Activated CD8-positive, alpha-beta memory T cell treated with anti-CD3 and anti-CD28 coated beads for 48 hours (primary cell): ENCODE measurements around the gene PLXNB2.

Experiments
- DNase-seq, 3 experiments: peaks; one replicate each; pipeline ENCODE4 v3.0.0-alpha.2; 2020; ENCODE audit warnings: low read depth in 2 of 3, low spot score in 2 of 3

PLXNB2 gene

GRCh38 chr22:50299785-50300619 lies 7.4 kb downstream of the PLXNB2 start:
- no peak for DNase-seq

- no peak for DNase-seq
Measured at GRCh38 chr22:50298937-50299784, 8.3 kb downstream of the PLXNB2 start.

GRCh38 chr22:50298266-50298637 lies 9.2 kb downstream of the PLXNB2 start:
- DNase-seq: no peak

GRCh38 chr22:50297510-50298265 lies 9.8 kb downstream of the PLXNB2 start:
- DNase-seq: no peak

- DNase-seq: no peak
Measured at GRCh38 chr22:50296658-50297490, 10.6 kb downstream of the PLXNB2 start.

- DNase-seq: no peak
Measured at GRCh38 chr22:50294319-50294656, 13.2 kb downstream of the PLXNB2 start.

GRCh38 chr22:50293441-50294318 lies 13.8 kb downstream of the PLXNB2 start:
- DNase-seq: no peak

GRCh38 chr22:50292643-50293440 lies 14.6 kb downstream of the PLXNB2 start:
- no peak for DNase-seq

GRCh38 chr22:50289942-50290630 lies 17.4 kb downstream of the PLXNB2 start:
- no peak for DNase-seq

GRCh38 chr22:50289151-50289941 lies 18.1 kb downstream of the PLXNB2 start:
- DNase-seq: no peak

- no peak for DNase-seq
Measured at GRCh38 chr22:50287731-50288130, 19.7 kb downstream of the PLXNB2 start.

- no peak for DNase-seq
Measured at GRCh38 chr22:50286701-50287318, 20.6 kb downstream of the PLXNB2 start.

- DNase-seq: no peak
Measured at GRCh38 chr22:50286275-50286674, 21.2 kb downstream of the PLXNB2 start.

GRCh38 chr22:50285568-50286229 lies 21.7 kb downstream of the PLXNB2 start:
- DNase-seq: no peak

- DNase-seq: no peak
Measured at GRCh38 chr22:50284479-50284878, 23.0 kb downstream of the PLXNB2 start.

GRCh38 chr22:50283821-50284220 lies 23.6 kb downstream of the PLXNB2 start:
- no peak for DNase-seq
